GM21737 (cell line): ENCODE results near the gene PSMA4.
"Not testable (repeated sequence)": the region's sequence is repeated elsewhere in the genome, so short reads cannot be mapped to it uniquely, and the experiment has no call there.

Experiments
- ATAC-seq: cut with Tn5 transposase; IDR thresholded peaks from one replicate; pipeline ENCODE4 v1.9.1; 2021; ENCODE audit warnings: mild to moderate bottlenecking, moderate library complexity; ENCODE audit not compliant: unreplicated experiment

Gene PSMA4

DNA sequence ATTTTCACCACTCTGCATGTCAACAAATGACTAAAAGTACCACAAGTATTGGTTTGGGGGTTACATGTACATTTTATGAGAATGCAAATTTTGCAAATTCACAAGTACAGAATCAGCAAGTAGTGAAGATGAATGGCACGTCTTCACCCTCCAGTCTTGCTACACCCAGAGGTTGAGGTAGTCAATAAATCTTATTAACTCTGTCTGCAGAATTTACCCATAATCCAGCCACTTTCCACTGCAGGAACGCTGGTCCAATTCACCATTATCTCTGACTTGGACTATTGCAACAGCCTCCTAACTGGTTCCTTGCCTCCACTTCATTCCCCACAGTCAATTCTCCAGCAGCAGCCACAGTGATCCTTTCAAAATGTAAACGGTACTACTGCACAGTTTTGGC lies 10.6 kb downstream of the PSMA4 start:
- ATAC-seq, result no peak

DNA sequence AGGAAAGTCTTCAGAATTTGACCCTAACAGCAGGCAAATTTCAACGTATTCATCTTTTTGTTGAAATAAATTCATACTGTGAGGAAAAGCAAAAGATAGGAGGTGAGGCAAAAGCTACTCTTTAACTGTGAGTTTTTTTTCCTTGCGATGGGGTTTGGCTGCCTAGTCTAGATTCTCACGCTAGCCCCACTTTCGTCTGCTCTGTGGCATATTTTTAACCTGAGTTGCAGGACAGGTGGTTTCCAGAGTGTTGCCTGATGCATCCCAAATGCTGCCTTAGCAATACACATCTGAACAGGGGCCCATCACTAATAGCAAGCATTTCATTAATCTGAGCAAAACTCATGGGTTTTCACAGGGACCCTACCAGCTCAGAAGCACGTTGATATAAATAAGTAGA lies 11.7 kb downstream of the PSMA4 start:
- no peak for ATAC-seq

DNA sequence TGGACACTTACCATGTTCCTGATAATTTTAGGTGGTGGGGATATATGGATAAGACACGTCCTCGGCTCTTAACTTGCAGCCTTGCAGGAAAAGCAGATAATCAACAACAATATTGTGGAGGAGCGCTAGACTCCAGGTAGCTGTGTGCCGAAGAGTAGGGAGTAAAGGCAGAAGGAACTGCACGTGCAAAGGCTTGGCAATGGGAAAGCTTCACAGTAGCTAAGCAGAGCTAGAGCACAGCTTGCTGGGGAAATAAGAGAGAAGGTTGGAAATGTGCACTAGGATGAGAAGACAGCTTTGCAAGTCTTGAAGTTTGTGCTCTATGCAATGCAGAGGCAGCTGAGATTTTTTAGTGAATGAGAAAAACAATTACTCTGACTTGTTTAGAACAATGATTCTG lies 12.4 kb downstream of the PSMA4 start:
- ATAC-seq, result no peak

DNA sequence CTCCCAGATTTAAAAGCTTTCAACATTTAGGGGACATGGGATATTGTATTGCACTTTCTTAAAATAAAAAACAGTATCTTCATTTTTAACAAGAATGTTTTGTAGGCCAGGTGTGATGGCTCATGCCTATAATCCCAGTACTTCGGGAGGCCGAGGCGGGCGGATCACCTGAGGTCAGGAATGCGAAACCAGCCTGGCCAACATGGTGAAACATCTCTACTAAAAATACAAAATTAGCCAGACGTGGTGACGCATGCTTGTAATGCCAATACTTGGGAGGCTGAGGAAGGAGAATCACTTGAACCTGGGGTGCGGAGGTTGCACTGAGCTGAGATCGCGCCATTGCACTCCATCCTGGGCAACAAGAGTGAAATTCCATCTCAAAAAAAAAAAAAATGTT lies 20.0 kb downstream of the PSMA4 start:
- not testable (repeated sequence) for ATAC-seq

DNA sequence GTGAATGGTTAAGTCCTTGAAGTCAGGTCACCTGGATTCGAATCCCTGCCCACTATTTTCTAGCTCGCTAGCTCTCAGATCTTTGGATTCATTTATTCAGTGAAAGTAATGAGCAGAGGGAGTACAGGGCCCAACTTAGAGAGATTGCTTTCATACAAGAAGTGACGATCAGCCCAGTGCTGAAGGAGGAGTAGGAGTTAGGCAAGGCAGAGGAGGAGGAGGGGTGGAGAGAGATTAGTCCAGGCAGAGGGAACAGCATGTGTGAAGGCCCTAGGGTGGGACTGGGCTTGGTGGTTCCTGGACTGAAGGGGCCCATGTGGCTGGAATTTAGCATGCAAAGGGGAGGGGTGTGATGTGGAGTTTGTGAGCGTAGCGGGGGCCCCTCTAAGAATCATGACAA lies 21.2 kb downstream of the PSMA4 start:
- no peak for ATAC-seq

DNA sequence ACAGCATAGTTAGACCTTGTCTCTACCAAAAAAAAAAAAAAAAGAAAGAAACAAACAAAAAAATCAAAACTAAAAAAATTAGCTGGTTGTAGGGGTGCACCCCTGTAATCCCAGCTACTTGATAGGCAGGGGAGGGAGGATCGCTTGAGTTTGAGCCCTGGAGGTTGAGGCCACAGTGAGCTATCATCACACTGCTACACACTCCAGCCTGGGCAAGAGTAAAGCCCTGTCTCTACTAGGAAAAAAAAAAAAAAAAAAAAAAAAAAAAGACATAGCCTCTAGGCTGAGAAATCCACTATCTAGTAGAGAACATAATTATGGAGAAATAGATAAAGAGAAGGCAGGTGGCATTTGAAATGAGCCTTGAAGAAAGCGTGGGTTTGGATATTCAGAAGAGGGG lies 22.8 kb downstream of the PSMA4 start:
- ATAC-seq, result no peak

DNA sequence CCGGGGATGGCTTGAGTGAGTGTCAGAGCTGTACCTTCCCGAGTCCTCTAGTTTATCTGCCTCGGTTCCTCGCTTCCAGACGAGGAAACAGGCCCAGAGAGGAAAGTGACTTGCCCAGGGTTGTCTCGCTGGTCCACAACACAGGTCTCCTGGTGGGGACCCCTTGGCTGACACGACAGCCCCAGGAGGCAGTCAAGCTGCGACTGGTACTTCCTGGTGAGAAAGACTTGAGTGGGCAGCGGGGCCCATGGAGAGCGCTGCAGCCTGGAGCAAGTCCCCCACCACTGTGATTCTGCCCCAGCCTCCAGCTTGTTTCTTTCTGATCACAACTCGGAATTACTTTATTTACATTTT lies 24.5 kb downstream of the PSMA4 start:
- ATAC-seq, result no peak

DNA sequence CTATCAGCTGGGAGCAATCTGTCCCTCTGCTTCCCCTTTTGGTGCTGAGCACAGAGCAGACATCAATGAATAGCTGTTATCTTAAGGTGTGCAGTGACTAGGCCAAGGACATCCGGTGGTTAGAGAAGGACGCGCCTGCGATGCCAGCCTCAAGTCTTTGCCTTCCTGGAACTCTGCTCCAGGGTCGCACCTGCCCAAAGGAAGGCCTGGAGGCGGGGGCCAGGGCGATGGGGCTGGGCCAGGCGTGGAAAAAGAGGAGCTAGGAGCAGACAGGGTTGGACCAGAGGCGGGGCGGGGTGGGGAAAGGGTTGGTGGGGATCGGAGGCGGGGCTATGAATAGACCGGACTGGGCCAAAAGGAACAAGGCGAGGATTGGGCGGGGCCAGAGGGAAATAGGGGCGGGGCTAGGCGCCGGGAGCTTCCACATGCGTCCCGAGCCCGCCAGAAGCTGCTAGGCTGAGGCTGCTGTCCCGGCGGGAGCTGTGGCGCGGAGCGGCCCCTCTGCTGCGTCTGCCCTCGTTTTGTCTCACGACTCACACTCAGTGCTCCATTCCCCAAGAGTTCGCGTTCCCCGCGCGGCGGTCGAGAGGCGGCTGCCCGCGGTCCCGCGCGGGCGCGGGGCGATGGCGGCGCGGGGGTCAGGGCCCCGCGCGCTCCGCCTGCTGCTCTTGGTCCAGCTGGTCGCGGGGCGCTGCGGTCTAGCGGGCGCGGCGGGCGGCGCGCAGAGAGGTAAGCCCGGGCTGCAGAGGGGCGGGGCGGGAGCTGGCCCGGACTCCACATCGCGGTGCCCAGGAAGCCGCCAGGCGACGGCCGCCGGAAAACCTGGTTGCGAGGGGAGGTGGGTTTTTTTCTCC lies 25.1 kb downstream of the PSMA4 start, which contains the start of gene CHRNA5:
Gene CHRNA5 (plus strand): TSS at position 424 of the 854 bp plus-strand sequence. CDS start 200 bp downstream, at position 624.
- peak; percentile 51 for ATAC-seq

DNA sequence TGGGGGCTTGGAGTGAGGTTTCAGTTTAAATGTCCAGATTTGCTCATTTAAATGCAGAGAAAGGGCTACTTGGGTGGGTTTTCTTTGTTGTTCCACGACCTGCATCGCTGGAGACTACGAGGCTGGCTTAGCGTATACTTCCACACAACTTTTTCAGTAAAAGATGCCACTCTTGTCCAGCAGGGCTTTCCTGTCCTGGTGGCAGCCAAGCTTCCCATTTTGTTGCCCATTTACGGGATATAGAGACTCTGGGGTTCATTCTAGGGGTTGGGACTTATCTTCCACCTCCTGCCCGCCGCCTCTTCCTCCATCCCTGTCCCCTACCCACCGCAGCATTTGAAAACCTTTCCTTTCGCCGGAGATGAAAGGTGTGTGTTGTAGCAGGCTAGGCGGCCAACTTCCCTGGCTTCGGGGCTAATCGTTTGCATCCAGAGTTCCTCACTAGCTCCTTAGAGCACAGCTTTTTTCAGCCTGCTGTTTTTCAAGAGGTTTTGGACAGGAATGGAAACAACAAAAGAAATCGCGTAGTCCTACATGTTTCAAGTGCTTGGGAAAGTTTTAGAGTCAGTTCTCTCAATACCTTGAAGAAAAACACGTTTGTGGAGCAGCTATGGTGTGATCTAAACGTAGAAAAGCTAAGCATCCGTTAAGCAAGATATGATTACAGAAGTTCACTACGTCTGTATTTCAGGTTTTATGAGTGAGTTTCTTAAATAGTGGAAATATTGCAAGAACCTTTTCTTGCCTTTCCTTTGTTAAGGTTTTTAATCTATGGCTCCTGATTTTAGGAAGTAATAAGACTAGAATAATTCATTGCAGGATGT lies 25.9 kb downstream of the PSMA4 start:
- ATAC-seq, result no peak

DNA sequence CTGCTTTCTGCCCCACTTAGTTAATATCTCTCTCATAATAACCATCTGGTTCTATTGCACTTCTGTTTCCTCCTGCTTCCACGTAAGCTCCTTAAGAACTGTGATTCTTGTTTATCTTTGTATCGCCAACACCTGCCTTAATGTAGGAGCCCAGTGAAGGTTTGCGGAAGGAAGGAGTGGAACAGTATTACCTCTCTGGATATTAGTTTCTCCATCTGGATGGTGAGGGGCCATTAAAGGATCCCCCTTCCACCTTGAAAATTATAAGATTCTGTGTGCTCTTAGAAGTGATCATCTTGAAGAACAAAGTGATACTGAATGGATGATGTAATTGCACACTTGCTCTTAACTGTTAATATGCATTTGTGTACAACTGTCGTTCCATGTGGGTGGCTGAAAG lies 27.3 kb downstream of the PSMA4 start:
- ATAC-seq, result no peak

DNA sequence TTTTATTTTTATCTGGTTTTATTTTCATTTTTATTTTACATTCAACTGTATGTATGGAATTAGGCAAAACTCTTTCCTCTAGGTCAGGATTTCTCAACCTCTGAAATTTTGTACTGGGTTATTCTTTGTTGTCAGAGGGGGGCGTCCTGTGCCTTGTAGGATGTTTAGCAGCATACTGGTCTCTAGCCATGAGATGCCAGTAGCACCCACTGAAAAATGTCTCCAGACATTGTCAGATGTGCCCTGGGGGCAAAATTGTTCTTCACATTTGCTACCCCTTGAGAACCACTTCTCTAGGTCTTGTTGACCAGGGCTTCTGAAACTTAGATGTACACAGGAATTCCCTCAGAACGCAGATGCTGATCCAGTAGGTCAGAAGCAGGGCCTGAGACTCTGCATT lies 30.5 kb downstream of the PSMA4 start:
- no peak for ATAC-seq

DNA sequence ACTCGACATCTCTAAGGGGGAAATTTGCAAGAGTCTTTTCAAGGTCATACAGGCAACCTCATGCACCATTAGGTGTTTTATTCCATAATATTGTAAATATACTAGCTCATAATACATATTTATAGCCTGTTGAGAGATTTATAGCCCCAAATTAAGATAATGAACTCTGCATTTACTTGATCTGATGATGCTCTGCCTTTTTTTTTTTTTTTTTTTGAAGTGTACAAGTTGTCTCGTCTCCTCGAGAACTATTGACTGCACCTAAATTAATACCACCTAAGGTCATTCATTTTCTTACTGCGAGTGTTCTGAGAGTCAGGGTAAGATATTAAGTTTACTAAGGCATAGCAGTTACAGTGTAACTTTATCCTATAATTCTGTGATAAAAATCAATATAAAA lies 31.1 kb downstream of the PSMA4 start:
- ATAC-seq, result no peak

DNA sequence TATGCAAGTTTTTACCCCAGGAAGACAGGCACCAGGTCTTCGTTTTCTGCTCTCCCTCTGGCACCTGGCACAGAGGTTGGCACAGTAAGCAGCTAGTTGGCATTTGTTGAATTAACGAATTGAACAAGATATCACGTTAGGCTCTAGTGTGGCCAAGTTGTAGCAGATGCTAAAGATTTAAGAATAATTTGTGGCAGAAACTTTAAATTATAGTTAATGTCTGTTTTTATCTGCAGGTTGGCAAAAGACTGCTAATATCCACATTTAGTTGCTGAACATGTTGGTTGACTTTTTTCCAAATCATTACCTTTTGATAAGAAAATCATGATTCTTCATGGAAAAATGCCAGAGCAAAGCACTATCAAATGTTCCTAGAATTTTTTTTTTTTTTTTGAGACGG lies 33.2 kb downstream of the PSMA4 start:
- ATAC-seq, result no peak

DNA sequence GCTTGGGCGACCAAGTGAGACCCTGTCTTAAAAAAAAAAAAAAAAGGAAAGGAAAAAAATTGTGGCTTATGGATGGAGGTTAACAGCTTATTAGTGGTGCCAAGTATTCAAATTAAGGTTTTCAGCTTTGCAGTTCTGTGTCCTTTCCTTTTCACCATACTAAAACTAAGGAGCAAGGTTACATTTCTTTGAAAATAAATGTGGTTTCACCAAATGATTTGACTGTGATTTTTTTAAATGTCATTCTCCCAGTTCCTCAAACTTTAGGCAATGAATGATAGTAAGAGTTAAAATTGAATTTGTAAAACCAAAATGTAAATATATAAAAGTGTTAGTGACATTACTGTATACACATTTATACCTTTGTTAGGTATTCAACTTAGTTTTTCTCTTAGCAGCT lies 34.7 kb downstream of the PSMA4 start:
- ATAC-seq, result no peak

DNA sequence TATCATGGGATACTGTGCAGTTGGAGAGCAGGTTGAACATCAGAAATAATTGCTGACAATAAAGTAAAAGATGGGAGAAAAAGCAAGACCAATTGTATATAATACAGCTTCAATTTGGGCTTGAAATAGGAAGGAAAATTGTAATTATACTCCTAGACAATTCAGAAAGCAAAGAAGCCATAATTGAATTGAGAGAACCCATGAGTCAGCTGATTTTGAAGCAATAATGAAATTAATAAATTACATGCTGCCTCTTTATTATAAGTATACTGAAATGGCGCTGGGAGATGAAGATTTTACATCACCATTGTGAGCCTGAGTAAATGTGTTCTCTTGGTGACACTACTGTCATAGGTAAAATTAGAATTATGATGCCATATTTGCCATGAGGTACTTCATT lies 57.3 kb downstream of the PSMA4 start:
- no peak for ATAC-seq

DNA sequence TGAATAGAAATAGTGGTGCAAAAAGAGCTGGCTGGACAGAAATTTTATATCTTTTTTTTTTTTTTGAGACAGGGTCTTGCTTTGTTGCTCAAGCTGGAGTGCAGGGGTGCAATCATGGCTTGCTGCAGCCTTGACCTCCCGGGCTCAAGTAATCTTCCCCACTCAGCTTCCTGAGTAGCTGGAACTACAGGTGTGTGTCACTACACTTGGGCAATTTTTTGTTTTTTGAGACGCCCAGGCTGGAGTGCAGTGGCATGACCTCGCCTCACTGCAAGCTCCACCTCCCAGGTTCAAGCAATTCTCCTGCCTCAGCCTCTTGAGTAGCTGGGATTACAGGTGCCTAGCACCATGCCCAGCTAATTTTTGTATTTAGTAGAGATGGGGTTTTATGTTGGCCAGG lies 58.1 kb downstream of the PSMA4 start:
- no peak for ATAC-seq

DNA sequence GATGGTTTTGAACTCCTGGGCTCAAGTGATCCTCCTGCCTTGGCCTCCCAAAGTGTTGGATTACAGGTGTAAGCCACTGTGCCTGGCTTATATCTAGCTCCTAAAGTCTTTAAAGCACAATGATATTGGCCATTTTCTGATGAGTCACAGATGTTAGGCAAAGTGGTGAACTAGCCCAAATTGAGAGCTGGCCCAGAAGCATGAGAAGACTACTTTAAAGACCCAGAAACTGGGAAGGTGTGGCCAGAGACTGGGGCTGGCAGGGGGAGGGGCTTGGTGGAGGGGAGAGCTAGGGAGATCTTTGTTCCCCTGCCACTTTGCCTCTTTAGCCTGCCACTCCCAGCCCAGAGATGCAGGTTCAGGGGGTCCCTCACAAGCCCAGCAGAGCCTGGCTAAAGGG lies 58.9 kb downstream of the PSMA4 start:
- ATAC-seq, result no peak
